Transverse colon (tissue), 4 donors: Measurements from ENCODE around the gene EIF4E2.

ENCODE experiments used
- CTCF ChIP-seq, 5 experiments: fragments of 200-600 bp in 3 of 5; fragments of 450-650 bp in 2 of 5; sonication (generic) in 3 of 5; IDR thresholded peaks; 1 replicate in 2 of 5; 2 replicates in 3 of 5; pipeline ENCODE4 v1.5.1; 2016 to 2017; ENCODE audit warnings: antibody characterized with exemption in 5 of 5, inconsistent platforms in 3 of 5, mild to moderate bottlenecking in 2 of 5, moderate library complexity in 1 of 5
- EP300 ChIP-seq: sonication (generic); formaldehyde crosslinking; IDR thresholded peaks from one replicate; pipeline ENCODE4 v1.6.1; 2017; ENCODE audit warnings: antibody characterized with exemption, low read depth
- POLR2AphosphoS5 ChIP-seq, 3 donors: sonication (generic); formaldehyde crosslinking; IDR thresholded peaks; one replicate each; pipeline ENCODE4 v1.6.1; 2016; ENCODE audit warnings: antibody characterized with exemption in 3 of 3

GRCh38 chr2:232527905-232528470, 22.5 kb upstream of the EIF4E2 start:
- TF ChIP-seq CTCF (IDR thresholded peaks at IDR 0.05) (no peak), EP300 (no peak), POLR2AphosphoS5 (IDR thresholded peaks at IDR 0.05) (no peak)
